SK-N-SH treated with all-trans-retinoic acid at 6 μM for 48 hours (cell line): Measurements from ENCODE around the gene TERB1.

Experiments
- ATAC-seq: fragments of 200-7000 bp; cut with Tn5 transposase; 3 replicates; pipeline ENCODE4 v1.9.1; 2020; ENCODE audit warnings: mild to moderate bottlenecking, moderate library complexity
- ARNTL ChIP-seq: fragments of 450-650 bp; formaldehyde crosslinking; IDR thresholded peaks from 2 replicates; pipeline ENCODE4 v1.5.0; 2020; ENCODE audit warnings: low read depth, mild to moderate bottlenecking, moderate library complexity, borderline replicate concordance
- BACH2 ChIP-seq: fragments of 250-450 bp; sonication (Bioruptor Pico); IDR thresholded peaks from 2 replicates; pipeline ENCODE4 v1.9.0; 2021; ENCODE audit warnings: mild to moderate bottlenecking, borderline replicate concordance
- CSDC2 ChIP-seq: fragments of 250-450 bp; sonication (Bioruptor Pico); IDR thresholded peaks from 2 replicates; pipeline ENCODE4 v1.5.0; 2020; ENCODE audit warnings: mild to moderate bottlenecking, moderate library complexity
- ESRRG ChIP-seq: fragments of 250-450 bp; sonication (Bioruptor Pico); IDR thresholded peaks from 2 replicates; pipeline ENCODE4 v1.6.1; 2021; ENCODE audit warnings: mild to moderate bottlenecking
- GLIS3 ChIP-seq: fragments of 250-450 bp; sonication (Bioruptor Pico); IDR thresholded peaks from 2 replicates; pipeline ENCODE4 v1.5.0; 2020; ENCODE audit warnings: mild to moderate bottlenecking, moderate library complexity
- ISL1 ChIP-seq: fragments of 250-450 bp; sonication (Bioruptor Pico); IDR thresholded peaks from 2 replicates; pipeline ENCODE4 v2.1.2; 2022; ENCODE audit warnings: mild to moderate bottlenecking, moderate library complexity
- POU6F1 ChIP-seq: fragments of 250-450 bp; sonication (Bioruptor Pico); IDR thresholded peaks from 2 replicates; pipeline ENCODE4 v1.8.0; 2021; ENCODE audit warnings: low read depth, mild to moderate bottlenecking, moderate library complexity, borderline replicate concordance
- RARB ChIP-seq: fragments of 250-450 bp; sonication (Bioruptor Pico); IDR thresholded peaks from 2 replicates; pipeline ENCODE4 v1.8.0; 2021; ENCODE audit warnings: mild to moderate bottlenecking, moderate library complexity
- SNAI2 ChIP-seq: fragments of 250-450 bp; sonication (Bioruptor Pico); IDR thresholded peaks from 2 replicates; pipeline ENCODE4 v1.5.0; 2020; ENCODE audit warnings: mild to moderate bottlenecking, moderate library complexity
- TCF4 ChIP-seq: fragments of 250-450 bp; sonication (Bioruptor Pico); IDR thresholded peaks from 2 replicates; pipeline ENCODE4 v1.8.0; 2021; ENCODE audit warnings: mild to moderate bottlenecking, moderate library complexity, borderline replicate concordance
- TOX ChIP-seq: fragments of 250-450 bp; sonication (Bioruptor Pico); IDR thresholded peaks from 2 replicates; pipeline ENCODE4 v1.8.0; 2021; ENCODE audit warnings: mild to moderate bottlenecking, moderate library complexity, borderline replicate concordance
- TSHZ2 ChIP-seq: fragments of 250-450 bp; sonication (Bioruptor Pico); IDR thresholded peaks from 2 replicates; pipeline ENCODE4 v1.5.0; 2020; ENCODE audit warnings: mild to moderate bottlenecking, moderate library complexity
- ZC3H10 ChIP-seq: fragments of 250-450 bp; sonication (Bioruptor Pico); IDR thresholded peaks from 2 replicates; pipeline ENCODE4 v1.5.1; 2021; ENCODE audit warnings: mild to moderate bottlenecking, moderate library complexity
- ZFP3 ChIP-seq: fragments of 250-450 bp; sonication (Bioruptor Pico); IDR thresholded peaks from 2 replicates; pipeline ENCODE4 v1.5.0; 2020; ENCODE audit warnings: mild to moderate bottlenecking, moderate library complexity
- ZFP30 ChIP-seq: fragments of 450-650 bp; formaldehyde crosslinking; IDR thresholded peaks from 2 replicates; pipeline ENCODE4 v1.5.0; 2022; ENCODE audit warnings: mild to moderate bottlenecking, moderate library complexity
- ZNF565 ChIP-seq: fragments of 450-650 bp; formaldehyde crosslinking; conservative IDR thresholded peaks from 2 replicates; pipeline ENCODE4 v1.5.0; 2020; ENCODE audit warnings: low read depth, mild to moderate bottlenecking, moderate library complexity
- TF ChIP-seq, protein P1 (sequence below): fragments of 250-450 bp; sonication (Bioruptor Pico); IDR thresholded peaks from 2 replicates; pipeline ENCODE4 v1.5.1; 2020; ENCODE audit warnings: low read depth, mild to moderate bottlenecking, moderate library complexity
- TF ChIP-seq, protein P2 (sequence below): fragments of 250-450 bp; sonication (Bioruptor Pico); IDR thresholded peaks from 2 replicates; pipeline ENCODE4 v1.8.0; 2020; ENCODE audit warnings: mild to moderate bottlenecking, moderate library complexity, borderline replicate concordance
- TF ChIP-seq, protein P3 (sequence below): fragments of 250-450 bp; sonication (Bioruptor Pico); IDR thresholded peaks from 2 replicates; pipeline ENCODE4 v1.5.1; 2021; ENCODE audit warnings: mild to moderate bottlenecking, moderate library complexity

TERB1 gene

GRCh38 chr16:66849549-66849948 is 48.2 kb upstream of the TERB1 start:
- TF ChIP-seq ISL1 (CRISPR knock-in tag) = no peak
- TF ChIP-seq, protein P1, sequence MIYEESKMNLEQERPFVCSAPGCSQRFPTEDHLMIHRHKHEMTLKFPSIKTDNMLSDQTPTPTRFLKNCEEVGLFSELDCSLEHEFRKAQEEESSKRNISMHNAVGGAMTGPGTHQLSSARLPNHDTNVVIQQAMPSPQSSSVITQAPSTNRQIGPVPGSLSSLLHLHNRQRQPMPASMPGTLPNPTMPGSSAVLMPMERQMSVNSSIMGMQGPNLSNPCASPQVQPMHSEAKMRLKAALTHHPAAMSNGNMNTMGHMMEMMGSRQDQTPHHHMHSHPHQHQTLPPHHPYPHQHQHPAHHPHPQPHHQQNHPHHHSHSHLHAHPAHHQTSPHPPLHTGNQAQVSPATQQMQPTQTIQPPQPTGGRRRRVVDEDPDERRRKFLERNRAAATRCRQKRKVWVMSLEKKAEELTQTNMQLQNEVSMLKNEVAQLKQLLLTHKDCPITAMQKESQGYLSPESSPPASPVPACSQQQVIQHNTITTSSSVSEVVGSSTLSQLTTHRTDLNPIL (CRISPR knock-in tag) = no peak
- TF ChIP-seq SNAI2 = no peak
- TF ChIP-seq TOX (CRISPR knock-in tag) = no peak
- TF ChIP-seq, protein P2, sequence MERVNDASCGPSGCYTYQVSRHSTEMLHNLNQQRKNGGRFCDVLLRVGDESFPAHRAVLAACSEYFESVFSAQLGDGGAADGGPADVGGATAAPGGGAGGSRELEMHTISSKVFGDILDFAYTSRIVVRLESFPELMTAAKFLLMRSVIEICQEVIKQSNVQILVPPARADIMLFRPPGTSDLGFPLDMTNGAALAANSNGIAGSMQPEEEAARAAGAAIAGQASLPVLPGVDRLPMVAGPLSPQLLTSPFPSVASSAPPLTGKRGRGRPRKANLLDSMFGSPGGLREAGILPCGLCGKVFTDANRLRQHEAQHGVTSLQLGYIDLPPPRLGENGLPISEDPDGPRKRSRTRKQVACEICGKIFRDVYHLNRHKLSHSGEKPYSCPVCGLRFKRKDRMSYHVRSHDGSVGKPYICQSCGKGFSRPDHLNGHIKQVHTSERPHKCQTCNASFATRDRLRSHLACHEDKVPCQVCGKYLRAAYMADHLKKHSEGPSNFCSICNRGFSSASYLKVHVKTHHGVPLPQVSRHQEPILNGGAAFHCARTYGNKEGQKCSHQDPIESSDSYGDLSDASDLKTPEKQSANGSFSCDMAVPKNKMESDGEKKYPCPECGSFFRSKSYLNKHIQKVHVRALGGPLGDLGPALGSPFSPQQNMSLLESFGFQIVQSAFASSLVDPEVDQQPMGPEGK (CRISPR knock-in tag) = no peak
- no peak for TF ChIP-seq RARB (CRISPR knock-in tag)
- TF ChIP-seq ESRRG = no peak
- no peak for TF ChIP-seq ZFP30 (CRISPR knock-in tag)
- TF ChIP-seq ARNTL (CRISPR knock-in tag) = no peak
- TF ChIP-seq, protein P3, sequence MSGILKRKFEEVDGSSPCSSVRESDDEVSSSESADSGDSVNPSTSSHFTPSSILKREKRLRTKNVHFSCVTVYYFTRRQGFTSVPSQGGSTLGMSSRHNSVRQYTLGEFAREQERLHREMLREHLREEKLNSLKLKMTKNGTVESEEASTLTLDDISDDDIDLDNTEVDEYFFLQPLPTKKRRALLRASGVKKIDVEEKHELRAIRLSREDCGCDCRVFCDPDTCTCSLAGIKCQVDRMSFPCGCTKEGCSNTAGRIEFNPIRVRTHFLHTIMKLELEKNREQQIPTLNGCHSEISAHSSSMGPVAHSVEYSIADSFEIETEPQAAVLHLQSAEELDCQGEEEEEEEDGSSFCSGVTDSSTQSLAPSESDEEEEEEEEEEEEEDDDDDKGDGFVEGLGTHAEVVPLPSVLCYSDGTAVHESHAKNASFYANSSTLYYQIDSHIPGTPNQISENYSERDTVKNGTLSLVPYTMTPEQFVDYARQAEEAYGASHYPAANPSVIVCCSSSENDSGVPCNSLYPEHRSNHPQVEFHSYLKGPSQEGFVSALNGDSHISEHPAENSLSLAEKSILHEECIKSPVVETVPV (CRISPR knock-in tag) = no peak
- no peak for ATAC-seq

- TF ChIP-seq ZNF565 (CRISPR knock-in tag) (no peak), ESRRG (no peak), TSHZ2 (CRISPR knock-in tag) (no peak), TOX (CRISPR knock-in tag) (no peak), BACH2 (CRISPR knock-in tag) (no peak), TCF4 (no peak), GLIS3 (CRISPR knock-in tag) (no peak), ISL1 (CRISPR knock-in tag) (no peak), ARNTL (CRISPR knock-in tag) (no peak), ZC3H10 (CRISPR knock-in tag) (no peak), POU6F1 (CRISPR knock-in tag) (no peak)
- TF ChIP-seq, protein P1 (CRISPR knock-in tag) = no peak
- TF ChIP-seq, protein P3 (CRISPR knock-in tag) = no peak
- ATAC-seq = no peak
These were observed 47.6 kb upstream of the TERB1 start for GRCh38 chr16:66849021-66849420.

- no peak for ATAC-seq
- TF ChIP-seq ARNTL (CRISPR knock-in tag) (no peak), ZFP3 (CRISPR knock-in tag) (no peak), POU6F1 (CRISPR knock-in tag) (no peak), SNAI2 (no peak), CSDC2 (CRISPR knock-in tag) (no peak), GLIS3 (CRISPR knock-in tag) (no peak), ISL1 (CRISPR knock-in tag) (no peak)
- TF ChIP-seq, protein P1 (CRISPR knock-in tag) = no peak
- TF ChIP-seq, protein P2 (CRISPR knock-in tag) = no peak
These were observed 46.8 kb upstream of the TERB1 start for GRCh38 chr16:66848172-66848571.
